ENCODE data around the gene ATP5F1A. TPM values are rescaled to one million over a fixed set of nuclear protein-coding genes. Genes with fewer than 3 reads are reported as not detected.

Gene ATP5F1A
- total and polyA plus RNA-seq, 2 of the 4 experiments (the other 2 are of a cell fraction), result 543 to 1,085 TPM

DNA sequence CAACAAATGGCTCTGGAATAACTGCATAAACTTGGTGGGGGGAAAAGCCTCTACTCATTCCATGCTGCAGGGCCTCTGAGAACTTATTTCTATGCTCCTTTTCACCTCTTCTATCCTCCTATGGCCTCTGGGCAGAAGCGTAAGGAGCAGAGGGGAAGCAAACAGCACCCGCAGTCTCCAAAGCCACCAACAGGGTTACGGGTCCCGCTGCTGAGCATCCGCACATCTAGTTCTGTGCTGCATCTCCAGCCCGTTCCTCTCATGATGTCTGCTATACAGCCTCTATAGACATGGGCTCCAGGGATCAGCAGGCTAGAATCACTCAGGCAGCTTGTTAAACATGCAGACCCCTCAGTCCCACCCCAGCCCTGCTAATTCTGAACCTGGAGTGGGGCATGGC lies 52.0 kb downstream of the ATP5F1A start:
- TF ChIP-seq POLR2A (IDR thresholded peaks at IDR 0.05; ENCODE audit: low read depth, low read length) (no peak), FOS (IDR thresholded peaks at IDR 0.05; ENCODE audit: low read depth, low read length) (no peak), RFX5 (IDR thresholded peaks at IDR 0.05; ENCODE audit: low read depth, low read length) (no peak), RCOR1 (IDR thresholded peaks at IDR 0.05; ENCODE audit: insufficient replicate concordance, low read length) (no peak), RAD21 (IDR thresholded peaks at IDR 0.05; ENCODE audit: low read length) (no peak), USF2 (IDR thresholded peaks at IDR 0.05; ENCODE audit: low read depth, low read length) (no peak), SMC3 (IDR thresholded peaks at IDR 0.05; ENCODE audit: low read depth, low read length) (no peak)
- TF ChIP-seq, protein P1, sequence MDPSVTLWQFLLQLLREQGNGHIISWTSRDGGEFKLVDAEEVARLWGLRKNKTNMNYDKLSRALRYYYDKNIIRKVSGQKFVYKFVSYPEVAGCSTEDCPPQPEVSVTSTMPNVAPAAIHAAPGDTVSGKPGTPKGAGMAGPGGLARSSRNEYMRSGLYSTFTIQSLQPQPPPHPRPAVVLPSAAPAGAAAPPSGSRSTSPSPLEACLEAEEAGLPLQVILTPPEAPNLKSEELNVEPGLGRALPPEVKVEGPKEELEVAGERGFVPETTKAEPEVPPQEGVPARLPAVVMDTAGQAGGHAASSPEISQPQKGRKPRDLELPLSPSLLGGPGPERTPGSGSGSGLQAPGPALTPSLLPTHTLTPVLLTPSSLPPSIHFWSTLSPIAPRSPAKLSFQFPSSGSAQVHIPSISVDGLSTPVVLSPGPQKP (IDR thresholded peaks at IDR 0.05; ENCODE audit: borderline replicate concordance, low read depth, low read length), result no peak
- no peak overlapping the region for H2BK20ac ChIP-seq (ENCODE audit: low read depth, low read length)
- DNase-seq, result no peak
- no peak overlapping the region for H3K4ac ChIP-seq (ENCODE audit: low read depth, low read length)
- H2BK5ac ChIP-seq (ENCODE audit: low read depth, low read length, poor library complexity, severe bottlenecking), result no peak overlapping the region
- no peaks in the 10 kb centered on the region for H3K36me3 ChIP-seq (ENCODE audit: control insufficient read depth, insufficient read depth, low read length)
- no peak overlapping the region for H2BK120ac ChIP-seq (ENCODE audit: low read depth, low read length)
- no peak overlapping the region for H3K23ac ChIP-seq (ENCODE audit: low read depth, low read length)
- H3K9ac ChIP-seq (ENCODE audit: low read depth, low read length), result no peak overlapping the region
- CTCF ChIA-PET, result no interaction called here
- no peak for ATAC-seq (ENCODE audit: low read depth)
- no peak overlapping the region for H3K4me2 ChIP-seq (ENCODE audit: low read depth, low read length)
- no peak overlapping the region for H3K27ac ChIP-seq (ENCODE audit: insufficient read depth, low read length)
- peaks cover 15 to 40% of the 10 kb centered on the region in 2 experiments; a peak in 3 of 4 replicates for H3K79me1 ChIP-seq (ENCODE audit: low read depth in 1 of 2, low read length in 2 of 2)
- H3K56ac ChIP-seq (ENCODE audit: extremely low read depth, insufficient read depth, low read length), result no peak overlapping the region
- peaks cover 11% of the 10 kb centered on the region; the same call in 1 of the 2 replicates for H4K20me1 ChIP-seq (ENCODE audit: insufficient read depth, low read length)
- H3K27me3 ChIP-seq (ENCODE audit: control insufficient read depth, insufficient read depth, low read length), result no peaks in the 10 kb centered on the region
- intact Hi-C loops (cut with micrococcal nuclease), result loop anchor here (5.0 kb wide), 1 partner anchor 39 kb away; no protein-coding TSS in a partner anchor
- no TSS peak for BruUV-seq (replicated peaks)
- H3K4me3 ChIP-seq (ENCODE audit: insufficient read depth, low read depth, low read length), result no peak overlapping the region
- H2AK9ac ChIP-seq (replicated peaks; ENCODE audit: low read depth, low read length, poor library complexity), result no peak overlapping the region
- H4K8ac ChIP-seq (ENCODE audit: low read depth in 2 of 2, low read length in 2 of 2), result no peak overlapping the region
- H3K4me1 ChIP-seq (ENCODE audit: control insufficient read depth, insufficient read depth, low read length), result peaks cover 3% of the 10 kb centered on the region
- in situ Hi-C loops (cut with MboI; ENCODE audit: low sequenced_read_pairs), result no loop called here
- H2BK15ac ChIP-seq (ENCODE audit: low read depth, low read length), result no peak overlapping the region
- no peak overlapping the region for H3K14ac ChIP-seq (replicated peaks; ENCODE audit: low read depth, low read length)
- H3K9me1 ChIP-seq (ENCODE audit: insufficient read depth, low read length), result no peaks in the 10 kb centered on the region; the same call in 1 of the 2 replicates
- H2AK5ac ChIP-seq (ENCODE audit: low read depth, low read length), result no peak overlapping the region
- H4K5ac ChIP-seq (ENCODE audit: low read depth, low read length), result no peak overlapping the region
- dilution Hi-C loops (cut with HindIII; ENCODE audit: low sequenced_read_pairs, unreplicated experiment), result no loop called here
- no peaks in the 10 kb centered on the region for H3K9me3 ChIP-seq (ENCODE audit: control insufficient read depth, insufficient read depth, low read length)
- 66% methylated on average over 3 of the region's 6 CpGs; no CpG with 5 or more reads in 1 of the 2 experiments for WGBS, 2 experiments (ENCODE audit: extremely low coverage in 2 of 2, insufficient read length in 1 of 2)
- POLR2A ChIA-PET (ENCODE audit: unreplicated experiment), result no interaction called here
- H4K91ac ChIP-seq (ENCODE audit: insufficient read depth, low read depth, low read length), result no peak overlapping the region
- H2AFZ ChIP-seq (replicated peaks; ENCODE audit: low read length, poor library complexity), result no peak overlapping the region
- H3K18ac ChIP-seq (ENCODE audit: low read depth, low read length), result no peak overlapping the region

Measured in IMR-90 (cell line).